BJ (cell line): ENCODE results near the gene MYCBPAP. TPM values are rescaled to one million over a fixed set of nuclear protein-coding genes. Genes with fewer than 3 reads are reported as not detected.

ENCODE experiments used
- CTCF ChIA-PET: fragments of 350-600 bp; formaldehyde crosslinking; extraction: SDS; loops from one replicate; lab custom pipeline; 2021; ENCODE audit warnings: antibody characterized with exemption, inconsistent platforms; lab: Yijun Ruan, JAX
- POLR2A ChIA-PET: fragments of 300-600 bp; sonication (Branson Sonifier 250); formaldehyde crosslinking; extraction: SDS; loops from one replicate; lab custom pipeline; 2021; ENCODE audit warnings: antibody characterized with exemption; lab: Charles Lee
- DNase-seq: peaks from one replicate; pipeline ENCODE4 v3.0.0-alpha.2; 2011; ENCODE audit warnings: low read depth
- H3K27me3 ChIP-seq: 2 replicates; pipeline ENCODE4 v1.6.0; 2011; ENCODE audit warnings: low read length; ENCODE audit not compliant: control insufficient read depth, insufficient read depth
- H3K36me3 ChIP-seq: 2 replicates; pipeline ENCODE4 v1.5.1; 2011; ENCODE audit warnings: low read length; ENCODE audit not compliant: control insufficient read depth, insufficient read depth
- H3K4me3 ChIP-seq: 2 replicates; pipeline ENCODE4 v1.5.1; 2011; ENCODE audit warnings: low read depth, mild to moderate bottlenecking, control low read depth, low read length
- CTCF ChIP-seq: IDR thresholded peaks from 2 replicates; pipeline ENCODE4 v1.5.1; 2011; ENCODE audit warnings: low read depth, mild to moderate bottlenecking, control low read depth, inconsistent platforms, low read length, moderate library complexity; ENCODE audit not compliant: insufficient read depth
- polyA plus RNA-seq: library from polyadenylated mRNA; depleted of rRNA; stranded (reverse); fragments of >200 nt; gene quantifications from 2 replicates; pipeline ENCODE4 v1.2.3, GENCODE V29; 2011

Gene MYCBPAP
- polyA plus RNA-seq, 1 experiment: 0.67 TPM

DNA sequence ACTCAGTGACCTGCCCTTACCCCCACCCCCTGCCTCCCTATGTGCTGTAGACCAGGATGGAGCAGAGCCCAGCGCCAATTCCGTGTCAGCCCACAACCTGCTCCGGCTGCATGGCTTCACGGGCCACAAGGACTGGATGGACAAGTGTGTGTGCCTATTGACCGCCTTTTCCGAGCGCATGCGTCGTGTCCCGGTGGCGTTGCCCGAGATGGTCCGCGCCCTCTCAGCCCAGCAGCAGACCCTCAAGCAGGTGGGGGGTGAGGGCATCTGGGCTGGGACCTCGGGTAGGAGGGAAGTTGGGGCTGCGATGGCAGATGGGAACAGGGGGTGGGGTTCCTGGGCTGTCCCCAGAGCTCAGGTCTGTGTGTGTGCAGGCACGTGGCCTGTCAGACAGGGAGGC, 46.0 kb downstream of the MYCBPAP start:
- ChIA-PET POLR2A (no interaction called here), CTCF (interaction anchor here (1.1 to 2.3 kb wide), 2 partner anchors 72 to 143 kb away, joined by 3 to 6 read pairs; no protein-coding TSS in a partner anchor)
- DNase-seq: no peak
- Histone ChIP-seq H3K4me3 (no peak overlapping the region), H3K36me3 (peaks cover 22% of the 10 kb centered on the region), H3K27me3 (peaks cover 11% of the 10 kb centered on the region)
- no peak for TF ChIP-seq CTCF

DNA sequence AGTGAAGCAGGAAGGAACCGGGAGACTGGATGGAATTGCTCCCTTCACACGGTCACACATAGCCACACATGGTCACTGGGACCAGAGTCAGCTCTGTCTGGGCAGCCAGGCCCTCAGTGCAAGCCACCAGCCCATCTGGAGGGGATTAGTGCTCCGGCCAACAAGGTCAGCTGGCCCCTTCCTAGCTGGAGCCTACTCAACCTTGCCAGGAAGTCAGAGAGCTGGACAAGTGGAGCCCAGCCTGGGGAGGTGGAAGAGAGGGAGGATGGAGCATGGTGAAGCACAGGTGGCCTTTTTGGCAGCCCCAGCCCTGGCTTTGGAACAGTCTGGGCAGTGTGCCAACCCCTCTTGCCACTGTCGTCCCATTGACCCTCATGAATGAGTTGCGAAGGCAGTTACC, 48.6 kb downstream of the MYCBPAP start:
- DNase-seq: no peak
- Histone ChIP-seq H3K4me3 (no peak overlapping the region), H3K27me3 (peaks cover 22% of the 10 kb centered on the region), H3K36me3 (peaks cover 11% of the 10 kb centered on the region)
- ChIA-PET POLR2A (no interaction called here), CTCF (interaction anchor here (1.2 to 2.9 kb wide), 5 partner anchors 67 to 138 kb away, joined by 3 to 16 read pairs (median 11); no protein-coding TSS in a partner anchor)
- TF ChIP-seq CTCF: no peak

DNA sequence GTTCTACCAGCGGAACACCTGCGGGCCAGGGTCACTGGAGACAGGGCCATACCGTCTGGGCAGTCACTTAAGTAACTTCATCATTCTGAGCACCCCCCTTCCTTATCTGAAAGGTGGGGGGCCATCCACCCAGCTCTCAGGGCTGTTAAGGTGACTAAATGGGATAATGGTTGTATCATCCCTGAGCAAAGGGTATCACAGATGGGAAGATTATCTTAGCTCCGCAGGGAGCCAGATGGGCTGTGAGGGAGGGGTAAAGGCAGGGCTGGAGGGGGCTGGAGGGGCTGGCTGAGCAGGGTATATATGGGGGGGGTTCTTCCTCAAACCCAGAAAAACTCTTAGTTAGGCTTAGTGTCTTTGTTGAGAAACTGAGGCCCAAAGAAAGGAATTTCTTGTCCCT, 49.4 kb downstream of the MYCBPAP start:
- ChIA-PET CTCF (interaction anchor here (1.0 to 2.9 kb wide), 3 partner anchors 68 to 137 kb away, joined by 3 to 16 read pairs (median 13); no protein-coding TSS in a partner anchor), POLR2A (interaction anchor here (0.7 kb wide), 1 partner anchor 19 kb away, joined by 3 read pairs; no protein-coding TSS in a partner anchor)
- H3K4me3 ChIP-seq: no peak overlapping the region
- peaks cover 9% of the 10 kb centered on the region for H3K36me3 ChIP-seq
- TF ChIP-seq CTCF: no peak
- no peak for DNase-seq
- peaks cover 29% of the 10 kb centered on the region for H3K27me3 ChIP-seq

DNA sequence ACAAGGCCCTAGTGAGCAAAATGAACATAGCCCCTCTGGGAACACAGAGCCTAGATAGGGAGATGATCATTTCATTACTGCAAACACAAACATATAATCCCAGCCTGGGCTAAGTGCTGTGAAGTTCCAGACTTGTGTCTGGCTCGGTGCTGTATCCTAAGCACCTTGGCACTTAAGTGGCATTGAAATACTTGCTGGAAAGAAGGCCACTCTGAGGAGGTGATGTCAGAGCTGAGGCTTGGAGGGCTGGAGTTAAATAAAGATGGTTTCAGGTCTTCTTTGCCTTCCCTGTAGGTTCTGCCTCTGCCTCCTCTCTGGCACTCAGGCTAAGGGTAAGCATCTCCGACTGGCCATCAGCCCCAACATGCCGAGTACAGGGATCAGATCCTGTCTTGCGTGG, 49.9 kb downstream of the MYCBPAP start:
- Histone ChIP-seq H3K36me3 (peaks cover 9% of the 10 kb centered on the region), H3K27me3 (peaks cover 34% of the 10 kb centered on the region), H3K4me3 (no peak overlapping the region)
- POLR2A ChIA-PET: no interaction called here
- DNase-seq: no peak
- CTCF ChIA-PET: interaction anchor here (1.0 to 2.9 kb wide), 3 partner anchors 68 to 137 kb away, joined by 3 to 16 read pairs (median 13); no protein-coding TSS in a partner anchor
- no peak for TF ChIP-seq CTCF

- no peak overlapping the region for H3K4me3 ChIP-seq
- no peak for TF ChIP-seq CTCF
- peaks cover 38% of the 10 kb centered on the region for H3K27me3 ChIP-seq
- CTCF ChIA-PET: interaction anchor here (1.0 to 5.3 kb wide), 3 partner anchors 7 to 72 kb away, joined by 3 to 41 read pairs (median 13); no protein-coding TSS in a partner anchor
- POLR2A ChIA-PET: no interaction called here
- no peak for DNase-seq
- H3K36me3 ChIP-seq: peaks cover 8% of the 10 kb centered on the region
Measured at GRCh38 chr17:50558581-50558940, 50.3 kb downstream of the MYCBPAP start.
